Hepatocyte (in vitro differentiated cells): ENCODE results near the gene SNAPIN. TPM values are rescaled to one million over a fixed set of nuclear protein-coding genes. Genes with fewer than 3 reads are reported as not detected.
"Not testable (repeated sequence)": the region's sequence is repeated elsewhere in the genome, so short reads cannot be mapped to it uniquely, and the experiment has no call there.

Experiments
- DNase-seq: peaks from one replicate; pipeline ENCODE4 v3.0.0-alpha.2; 2016; ENCODE audit warnings: low spot score
- H2AFZ ChIP-seq: fragments of 200-600 bp; sonication (generic); 2 replicates; pipeline ENCODE4 v1.6.0; 2016; ENCODE audit warnings: antibody characterized with exemption, mild to moderate bottlenecking
- H3K27ac ChIP-seq: fragments of 200-600 bp; sonication (generic); 2 replicates; pipeline ENCODE4 v1.5.1; 2016; ENCODE audit warnings: mild to moderate bottlenecking
- H3K27me3 ChIP-seq: fragments of 200-600 bp; sonication (generic); 2 replicates; pipeline ENCODE4 v1.6.1; 2016
- H3K36me3 ChIP-seq: fragments of 200-600 bp; sonication (generic); replicated peaks from 2 replicates; pipeline ENCODE4 v1.5.1; 2016; ENCODE audit warnings: low read depth; ENCODE audit not compliant: insufficient read depth
- H3K4me1 ChIP-seq: fragments of 200-600 bp; sonication (generic); 2 replicates; pipeline ENCODE4 v1.5.1; 2016; ENCODE audit warnings: mild to moderate bottlenecking, moderate library complexity; ENCODE audit not compliant: insufficient read depth
- H3K4me2 ChIP-seq: fragments of 200-600 bp; sonication (generic); 2 replicates; pipeline ENCODE4 v1.6.0; 2016
- H3K4me3 ChIP-seq: fragments of 200-600 bp; sonication (generic); 2 replicates; pipeline ENCODE4 v1.5.1; 2016; ENCODE audit warnings: mild to moderate bottlenecking
- H3K79me2 ChIP-seq: fragments of 200-600 bp; sonication (generic); 2 replicates; pipeline ENCODE4 v1.6.0; 2017; ENCODE audit warnings: mild to moderate bottlenecking
- H3K9me2 ChIP-seq: fragments of 200-600 bp; sonication (generic); replicated peaks from 2 replicates; pipeline ENCODE4 v1.6.0; 2017; ENCODE audit warnings: mild to moderate bottlenecking; ENCODE audit not compliant: insufficient read depth
- H3K9me3 ChIP-seq: fragments of 200-600 bp; sonication (generic); 2 replicates; pipeline ENCODE4 v1.5.1; 2016; ENCODE audit warnings: low read depth, mild to moderate bottlenecking
- H4K20me1 ChIP-seq: fragments of 200-600 bp; sonication (generic); 2 replicates; pipeline ENCODE4 v1.6.0; 2016; ENCODE audit warnings: mild to moderate bottlenecking; ENCODE audit not compliant: insufficient read depth, poor library complexity, severe bottlenecking
- CTCF ChIP-seq: fragments of 200-600 bp; sonication (generic); IDR thresholded peaks from 2 replicates; pipeline ENCODE4 v1.5.1; 2016; ENCODE audit warnings: antibody characterized with exemption, mild to moderate bottlenecking; ENCODE audit not compliant: poor library complexity
- EZH2 ChIP-seq: fragments of 200-600 bp; sonication (generic); IDR thresholded peaks from 2 replicates; pipeline ENCODE4 v1.6.1; 2016; ENCODE audit warnings: antibody characterized with exemption, mild to moderate bottlenecking, borderline replicate concordance
- EZH2phosphoT487 ChIP-seq: fragments of 200-600 bp; sonication (generic); IDR thresholded peaks from one replicate; pipeline ENCODE4 v1.6.1; 2018; ENCODE audit warnings: antibody characterized with exemption, mild to moderate bottlenecking, low read depth, moderate library complexity; ENCODE audit not compliant: unreplicated experiment, severe bottlenecking
- WGBS: methylation state at CpG from one replicate; pipeline ENCODE4 v1.1.6; 2016; ENCODE audit warnings: low lambda C conversion rate; ENCODE audit errors: missing lambda C conversion rate; 5-methylcytosine and 5-hydroxymethylcytosine counted together
- polyA plus RNA-seq: library from polyadenylated mRNA; unstranded; fragments of >200 nt; fragmentation: Nextera tagmentation; extraction: Ambion mirVana; gene quantifications from 2 replicates; pipeline ENCODE4 v1.2.1, GENCODE V29; 2016
- total RNA-seq: library from RNA; depleted of rRNA; stranded (reverse); fragments of >200 nt; gene quantifications from 2 replicates; pipeline ENCODE4 v1.2.3, GENCODE V29; 2014

The SNAPIN gene
- total and polyA plus RNA-seq, 2 experiments from 2014 or later, result 41.4 to 63.2 TPM

- no peak for DNase-seq
- Histone ChIP-seq H3K9me2 (no peaks in the 10 kb centered on the region), H3K79me2 (peaks cover 87% of the 10 kb centered on the region), H3K36me3 (peaks cover 11% of the 10 kb centered on the region), H3K27me3 (no peaks in the 10 kb centered on the region), H2AFZ (no peak overlapping the region), H3K27ac (no peak overlapping the region), H3K4me2 (no peak overlapping the region), H3K9me3 (no peaks in the 10 kb centered on the region), H3K4me1 (peaks cover 11% of the 10 kb centered on the region), H4K20me1 (peaks cover 50% of the 10 kb centered on the region), H3K4me3 (no peak overlapping the region)
- TF ChIP-seq EZH2phosphoT487 (no peak), EZH2 (no peak), CTCF (no peak)
- 85% methylated on average over 6 of the region's 6 CpGs for WGBS
These were observed 20.2 kb upstream of the SNAPIN start for GRCh38 chr1:153638261-153638660.

- Histone ChIP-seq H3K4me1 (peaks cover 11% of the 10 kb centered on the region), H2AFZ (no peak overlapping the region), H3K4me2 (no peak overlapping the region), H3K36me3 (peaks cover 11% of the 10 kb centered on the region), H4K20me1 (peaks cover 50% of the 10 kb centered on the region), H3K9me2 (no peaks in the 10 kb centered on the region), H3K27ac (no peak overlapping the region), H3K4me3 (no peak overlapping the region), H3K79me2 (peaks cover 87% of the 10 kb centered on the region), H3K27me3 (no peaks in the 10 kb centered on the region), H3K9me3 (no peaks in the 10 kb centered on the region)
- no peak for DNase-seq
- TF ChIP-seq CTCF, result no peak
- TF ChIP-seq EZH2phosphoT487, result no peak
- no peak for TF ChIP-seq EZH2
- WGBS, result 90% methylated on average over 3 of the region's 3 CpGs
These were observed 19.2 kb upstream of the SNAPIN start for GRCh38 chr1:153639280-153639679.

- DNase-seq, result not testable (repeated sequence)
- peaks cover 41% of the 10 kb centered on the region for H4K20me1 ChIP-seq
These were observed 18.3 kb upstream of the SNAPIN start for GRCh38 chr1:153640213-153640612.

GRCh38 chr1:153640861-153641260 lies 17.6 kb upstream of the SNAPIN start:
- Histone ChIP-seq H3K9me2 (no peaks in the 10 kb centered on the region), H3K27ac (no peak overlapping the region), H3K79me2 (peaks cover 74% of the 10 kb centered on the region), H2AFZ (no peak overlapping the region), H3K9me3 (no peaks in the 10 kb centered on the region), H3K4me1 (peaks cover 11% of the 10 kb centered on the region), H3K27me3 (no peaks in the 10 kb centered on the region), H3K36me3 (peaks cover 19% of the 10 kb centered on the region), H4K20me1 (peaks cover 35% of the 10 kb centered on the region), H3K4me2 (no peak overlapping the region), H3K4me3 (no peak overlapping the region)
- WGBS, result 83% methylated on average over 6 of the region's 6 CpGs
- no peak for DNase-seq
- TF ChIP-seq EZH2 (no peak), EZH2phosphoT487 (no peak), CTCF (no peak)

More at GRCh38 chr1:153640213-153640612, 18.3 kb upstream of the SNAPIN start:
- not testable (repeated sequence) for H3K4me3 ChIP-seq, H2AFZ ChIP-seq, H3K9me3 ChIP-seq, H3K9me2 ChIP-seq, H3K27me3 ChIP-seq, H3K4me2 ChIP-seq, H3K27ac ChIP-seq
- Histone ChIP-seq H3K4me1 (peaks cover 18% of the 10 kb centered on the region), H3K36me3 (peaks cover 12% of the 10 kb centered on the region), H3K79me2 (peaks cover 78% of the 10 kb centered on the region)
- 100% methylated on average over 5 of the region's 5 CpGs for WGBS
